ENCODE results near the gene ISYNA1. TPM values are rescaled to one million over a fixed set of nuclear protein-coding genes. Genes with fewer than 3 reads are reported as not detected.

The ISYNA1 gene
- total and polyA plus RNA-seq, 2 of the 8 experiments (the other 6 are each of a cell fraction or from before 2014, with no cell fraction given), result 207 to 264 TPM

DNA sequence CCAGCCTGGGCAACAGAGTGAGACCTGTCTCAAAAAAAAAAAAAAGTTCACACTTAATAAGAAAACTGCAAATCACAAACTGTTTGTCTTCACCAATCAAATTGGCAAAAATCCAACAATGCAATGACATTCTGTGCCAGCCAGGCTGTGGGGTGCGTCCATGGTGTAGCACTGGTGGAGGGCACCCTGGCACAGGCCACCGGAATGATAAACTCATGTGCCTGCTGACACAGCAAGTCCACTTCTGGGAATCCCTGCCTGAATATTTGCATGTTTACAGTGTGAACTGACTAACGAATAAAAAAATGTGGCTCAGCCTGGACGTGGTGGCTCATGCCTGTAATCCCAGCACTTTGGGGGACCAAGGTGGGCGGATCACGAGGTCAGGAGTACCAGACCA lies 38.9 kb downstream of the ISYNA1 start:
- WGBS, 2 experiments (ENCODE audit: extremely low coverage in 1 of 2, insufficient coverage in 1 of 2, insufficient read length in 1 of 2, insufficient replicate concordance in 2 of 2, low coverage in 1 of 2, low lambda C conversion rate in 2 of 2, missing lambda C conversion rate in 1 of 2), result 93% methylated on average over 6 of the region's 6 CpGs; no CpG with 5 or more reads in 1 of the 2 experiments
- H3K9me3 ChIP-seq (ENCODE audit: insufficient read depth in 2 of 2, low read depth in 1 of 2, low read length in 1 of 2), result no peaks in the 10 kb centered on the region
- no peaks in the 10 kb centered on the region for H3K79me1 ChIP-seq (ENCODE audit: low read depth, low read length)
- H3K23ac ChIP-seq (ENCODE audit: insufficient read length), result no peak overlapping the region
- TF ChIP-seq CEBPB (IDR thresholded peaks at IDR 0.05; ENCODE audit: low read depth, low read length), result no peak
- no peak for TF ChIP-seq JUND (IDR thresholded peaks at IDR 0.05; ENCODE audit: low read length)
- TF ChIP-seq, protein P1, sequence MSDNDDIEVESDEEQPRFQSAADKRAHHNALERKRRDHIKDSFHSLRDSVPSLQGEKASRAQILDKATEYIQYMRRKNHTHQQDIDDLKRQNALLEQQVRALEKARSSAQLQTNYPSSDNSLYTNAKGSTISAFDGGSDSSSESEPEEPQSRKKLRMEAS (IDR thresholded peaks at IDR 0.05), result no peak
- H2BK20ac ChIP-seq (ENCODE audit: low read length), result no peak overlapping the region
- peaks cover 0 to 3% (median under 1%) of the 10 kb centered on the region in 4 experiments; a peak in 3 of 7 replicates for H3K27me3 ChIP-seq (replicated peaks in 1 of 4; ENCODE audit: control insufficient read depth in 3 of 4, extremely low read depth in 1 of 4, insufficient read depth in 3 of 4, low read length in 3 of 4)
- no peak overlapping the region for H2BK15ac ChIP-seq (ENCODE audit: low read length)
- POLR2A ChIA-PET (ENCODE audit: partially characterized antibody), result interaction anchor here (1.6 to 3.4 kb wide), 2 partner anchors 18 to 118 kb away, joined by 3 to 12 read pairs; partner anchors contain the start of gene JUND
- no peak overlapping the region for H4K5ac ChIP-seq (ENCODE audit: insufficient read length, low read depth, low read length)
- no peak overlapping the region for H2BK5ac ChIP-seq (ENCODE audit: low read depth, low read length)
- no peak overlapping the region for H3K14ac ChIP-seq (ENCODE audit: insufficient read length)
- no peak overlapping the region for H3K27ac ChIP-seq (ENCODE audit: low read depth, low read length)
- H3K4me3 ChIP-seq (ENCODE audit: extremely low read depth in 1 of 4, insufficient read depth in 2 of 4, low read depth in 3 of 4, low read length in 4 of 4), result no peak overlapping the region
- H3K9ac ChIP-seq (replicated peaks in 1 of 4; ENCODE audit: extremely low read depth in 1 of 4, low read depth in 3 of 4, low read length in 3 of 4), result no peak overlapping the region
- H4K91ac ChIP-seq (replicated peaks; ENCODE audit: insufficient read length, low read length), result no peak overlapping the region
- no peak overlapping the region for H2AK5ac ChIP-seq (ENCODE audit: low read depth, low read length)
- no peak overlapping the region for H3K18ac ChIP-seq (ENCODE audit: extremely low read depth, low read length)
- no peak overlapping the region for H2BK120ac ChIP-seq (replicated peaks; ENCODE audit: low read depth, low read length)
- H3K36me3 ChIP-seq (ENCODE audit: control insufficient read depth in 2 of 4, insufficient read depth in 4 of 4, low read length in 3 of 4), result no peaks in the 10 kb centered on the region
- no peaks in the 10 kb centered on the region for H3K23me2 ChIP-seq (ENCODE audit: low read depth, low read length)
- no peaks in the 10 kb centered on the region for H3K79me2 ChIP-seq (ENCODE audit: control insufficient read depth in 1 of 2, insufficient read depth in 2 of 2, low read length in 2 of 2)
- no peak overlapping the region for H3K4ac ChIP-seq (replicated peaks; ENCODE audit: insufficient read length, low read depth, low read length)
- no peak overlapping the region for H2BK12ac ChIP-seq (ENCODE audit: low read depth, low read length)
- no peaks in the 10 kb centered on the region for H4K20me1 ChIP-seq (replicated peaks in 1 of 2; ENCODE audit: control insufficient read depth in 1 of 2, insufficient read depth in 2 of 2, low read length in 2 of 2)
- no peak for FAIRE-seq
- no peak for DNase-seq (ENCODE audit: low read depth in 1 of 2, low spot score in 2 of 2)
- no peak overlapping the region for H3K56ac ChIP-seq (replicated peaks; ENCODE audit: insufficient read length, low read depth, low read length)
- no peak overlapping the region for H2AFZ ChIP-seq (ENCODE audit: low read length)
- CTCF ChIA-PET (ENCODE audit: partially characterized antibody), result interaction anchor here (0.7 to 12.8 kb wide), 5 partner anchors 10 to 57 kb away, joined by 3 to 174 read pairs (median 15); partner anchors contain the start of gene GDF15
- H3K4me2 ChIP-seq (ENCODE audit: insufficient read depth in 1 of 2, low read depth in 2 of 2, low read length in 2 of 2), result no peak overlapping the region
- peaks cover 0 to 12% (median 4%) of the 10 kb centered on the region in 4 experiments; a peak in 5 of 7 replicates for H3K4me1 ChIP-seq (replicated peaks in 1 of 4; ENCODE audit: control insufficient read depth in 3 of 4, insufficient read depth in 4 of 4, low read length in 3 of 4)
- H4K8ac ChIP-seq (ENCODE audit: extremely low read depth, insufficient read depth, low read length), result no peak overlapping the region
